Measurements from ENCODE around the gene ADAP1.
"Not testable (repeated sequence)": the region's sequence is repeated elsewhere in the genome, so short reads cannot be mapped to it uniquely, and the experiment has no call there.

ADAP1 gene

DNA sequence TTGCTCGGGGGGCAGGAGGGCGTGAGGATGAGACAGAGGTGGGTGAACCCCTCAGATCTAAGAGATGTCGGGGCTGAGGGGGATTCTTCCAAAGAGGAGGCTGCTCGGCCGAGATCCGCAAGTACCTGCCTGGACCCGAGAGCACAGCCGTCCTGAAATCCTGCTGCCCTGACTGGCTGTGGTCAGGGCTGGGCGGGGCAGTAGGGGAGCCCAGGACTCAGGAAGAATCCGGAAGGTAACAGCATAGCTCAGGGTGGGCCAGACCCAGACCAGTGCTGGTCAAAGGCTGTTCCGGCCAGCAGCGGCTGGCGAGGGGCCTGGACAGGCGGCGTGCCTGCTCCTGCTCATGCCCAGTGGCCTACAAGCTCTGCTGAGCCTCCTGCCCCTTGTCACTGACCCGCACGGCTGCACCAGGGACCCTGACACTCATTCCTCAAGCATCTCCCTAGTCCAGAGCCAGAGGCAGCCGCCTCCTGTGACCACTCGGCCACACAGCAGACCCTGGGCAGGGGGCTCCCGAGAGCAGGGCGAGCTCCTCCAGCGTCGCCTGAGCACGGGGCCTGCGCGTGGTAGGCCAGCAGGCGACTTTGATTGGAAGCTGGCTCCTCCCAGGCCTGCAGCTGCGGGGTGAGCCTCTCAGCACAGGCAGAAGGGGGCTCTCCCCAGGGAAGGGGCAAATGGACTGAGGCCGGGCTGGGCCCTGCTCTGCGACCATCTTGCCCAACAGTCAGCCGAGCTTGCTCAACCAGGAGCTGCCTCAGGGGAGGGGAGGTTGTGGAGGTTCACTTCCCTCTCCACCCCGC, 3.1 kb upstream of the ADAP1 start:
- DNase-seq = no peak

- no peak for DNase-seq
These were observed 1.6 kb upstream of the ADAP1 start for GRCh38 chr7:956031-956430.

DNA sequence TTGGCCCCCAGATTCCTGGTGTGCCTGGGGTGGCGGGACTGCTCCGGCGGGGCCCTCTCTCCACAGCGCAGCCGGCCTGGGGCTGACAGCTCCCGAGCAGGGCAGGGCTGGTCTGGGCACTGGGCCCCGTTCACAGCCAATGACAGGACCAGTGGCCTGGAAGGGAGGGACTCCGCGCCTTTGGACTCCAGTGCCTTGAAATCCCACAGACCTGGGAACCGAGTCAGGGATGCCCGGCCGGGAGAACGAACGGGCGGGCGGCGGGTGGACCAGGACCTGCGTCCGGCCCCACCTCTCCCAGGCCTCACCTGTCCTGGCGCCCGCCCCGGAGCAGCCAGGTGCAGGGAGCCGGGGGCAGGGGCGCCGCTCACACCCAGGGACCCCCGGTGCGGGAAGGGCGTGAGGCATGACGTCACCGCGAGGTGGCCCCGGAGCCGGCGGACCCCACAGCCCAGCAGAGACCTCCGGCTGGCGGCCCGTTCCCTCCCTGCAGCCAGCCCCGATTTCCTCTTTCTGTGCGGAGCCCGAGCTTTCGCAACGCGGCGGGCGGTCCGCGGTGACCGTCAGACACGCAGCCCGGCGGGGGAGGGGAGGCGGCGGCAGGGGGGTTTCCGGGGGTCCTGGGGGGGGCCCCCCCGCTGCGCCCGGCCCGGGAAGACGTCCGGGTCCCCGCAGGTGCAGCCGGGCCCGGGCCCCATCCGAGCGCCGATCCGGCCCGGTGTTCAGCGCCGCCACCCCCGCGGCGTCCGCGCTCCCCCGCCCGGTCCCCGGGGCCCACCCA, 743 bp downstream of the ADAP1 start:
- no peak for DNase-seq

GRCh38 chr7:952548-953441, 1.7 kb downstream of the ADAP1 start:
- DNase-seq = no peak

GRCh38 chr7:951881-952547, 2.5 kb downstream of the ADAP1 start:
- no peak for DNase-seq

GRCh38 chr7:949021-949934, 5.2 kb downstream of the ADAP1 start:
- DNase-seq = no peak

DNA sequence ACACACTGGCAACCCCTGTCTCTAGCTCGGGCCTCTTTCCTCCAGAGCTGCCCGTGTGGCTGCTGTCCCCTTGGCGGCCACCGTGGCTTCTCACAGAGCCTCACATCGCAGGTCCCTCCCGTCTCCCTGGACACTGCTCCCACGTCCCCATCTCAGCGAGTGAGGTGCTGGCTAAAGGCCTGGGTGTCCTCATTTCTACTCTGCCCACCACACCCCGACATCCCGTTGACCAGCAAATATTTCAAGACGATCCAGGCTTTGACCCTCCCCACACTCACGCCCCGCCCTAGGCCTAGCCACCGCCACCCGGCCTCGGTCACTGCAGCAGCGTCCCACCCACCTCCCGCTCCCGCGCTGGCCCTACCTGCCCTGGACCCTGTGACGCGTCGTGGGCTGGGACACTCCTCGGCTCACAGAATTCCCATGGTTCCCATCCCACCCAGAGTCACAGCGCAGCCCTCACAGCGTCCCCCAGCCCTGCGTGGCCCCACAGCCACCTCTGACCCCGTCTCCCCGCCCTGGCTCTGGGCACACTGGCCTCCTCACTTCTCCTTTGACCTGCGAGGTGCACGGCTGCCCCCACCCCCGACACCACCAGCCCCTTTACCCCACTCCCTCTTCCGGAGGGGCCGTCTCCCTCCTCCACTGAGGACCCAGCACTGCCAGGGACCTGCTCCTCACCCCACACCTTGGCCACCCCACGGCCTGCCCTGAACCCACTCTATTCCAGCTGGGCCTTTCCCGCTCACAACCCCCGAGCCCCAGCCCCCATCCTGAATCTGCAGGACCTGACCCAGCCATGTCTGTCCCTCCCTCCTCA, 6.9 kb downstream of the ADAP1 start:
- DNase-seq = no peak

GRCh38 chr7:946256-946996, 8.1 kb downstream of the ADAP1 start:
- DNase-seq = no peak

- DNase-seq = no peak
These were observed 8.8 kb downstream of the ADAP1 start for GRCh38 chr7:945556-946255.

- DNase-seq = no peak
These were observed 9.3 kb downstream of the ADAP1 start for GRCh38 chr7:945147-945555.

DNA sequence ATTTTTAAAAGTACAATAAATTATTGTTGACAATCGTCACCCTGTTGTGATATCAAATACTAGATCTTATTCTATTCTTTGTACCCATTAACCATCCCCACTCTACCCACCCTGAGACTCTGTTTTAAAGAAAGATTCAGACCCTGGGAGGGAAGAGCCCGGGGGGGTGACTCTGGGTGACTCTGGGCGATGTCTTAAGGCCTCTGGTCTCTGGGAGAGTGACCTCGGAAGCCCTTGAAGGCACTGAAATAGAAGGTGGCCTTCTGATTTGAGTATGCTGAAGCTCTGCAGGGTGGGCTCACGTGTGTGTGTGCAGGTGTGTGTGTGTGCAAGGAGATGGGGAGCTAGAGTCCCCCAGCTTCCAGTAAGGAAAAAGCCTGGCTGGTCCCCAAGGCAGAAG, 9.7 kb downstream of the ADAP1 start:
- no peak for DNase-seq

DNA sequence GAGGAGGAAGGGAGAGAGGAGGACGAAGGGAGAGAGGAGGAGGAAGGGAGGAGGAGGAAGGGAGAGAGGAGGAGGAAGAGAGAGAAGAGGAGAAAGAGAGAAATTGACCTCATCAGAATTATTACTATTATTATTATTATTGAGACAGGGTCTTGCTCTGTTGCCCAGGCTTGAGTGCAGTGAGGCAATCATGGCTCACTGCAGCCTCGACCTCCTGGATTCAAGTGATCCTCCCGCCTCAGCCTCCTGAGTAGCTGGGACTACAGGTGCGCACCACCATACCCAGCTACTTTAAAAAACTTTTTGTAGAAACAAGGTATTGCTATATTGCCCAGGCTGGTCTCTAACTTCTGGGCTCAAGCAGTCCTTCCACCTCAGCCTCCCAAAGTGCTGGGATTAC, 10.7 kb downstream of the ADAP1 start:
- not testable (repeated sequence) for DNase-seq

GRCh38 chr7:940599-941408, 13.7 kb downstream of the ADAP1 start:
- no peak for DNase-seq

- no peak for DNase-seq
These were observed 14.6 kb downstream of the ADAP1 start for GRCh38 chr7:939843-940242.

DNA sequence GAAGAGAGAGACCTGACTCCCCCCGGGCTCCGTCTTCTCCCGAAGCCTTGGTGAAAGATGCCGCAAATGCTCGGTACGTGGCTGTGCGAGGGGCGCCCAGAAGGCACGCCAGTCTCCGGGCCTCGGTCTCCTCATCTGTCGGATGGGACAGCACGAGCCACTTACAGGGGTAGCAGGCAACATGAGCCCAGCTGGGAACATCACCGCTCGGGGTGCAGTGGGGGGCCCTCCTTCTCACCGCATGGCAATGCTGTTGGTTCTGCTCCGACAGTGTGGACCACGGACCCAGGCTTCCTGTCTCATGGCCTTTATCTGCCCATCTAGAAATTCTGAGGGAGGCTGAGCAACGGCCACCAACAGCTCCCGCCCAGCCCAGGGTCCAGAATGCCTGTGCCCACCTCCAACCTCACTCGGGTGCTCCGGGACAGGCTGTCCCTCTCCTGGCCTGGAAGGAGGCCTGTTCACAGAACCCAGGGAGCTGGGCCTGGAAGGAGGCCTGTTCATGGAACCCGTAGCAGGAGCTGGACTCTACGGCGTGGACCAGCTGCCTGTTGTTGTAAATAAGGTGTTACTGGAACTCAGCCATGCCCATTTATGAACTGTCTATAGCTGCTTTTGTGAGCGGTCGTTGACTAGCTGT, 15.8 kb downstream of the ADAP1 start:
- no peak for DNase-seq

- DNase-seq = no peak
These were observed 16.5 kb downstream of the ADAP1 start for GRCh38 chr7:937856-938484.

GRCh38 chr7:936386-937054, 18.0 kb downstream of the ADAP1 start:
- DNase-seq = no peak

All from NCI-H1105 (cell line).